HG03457 (cell line): ENCODE data around the gene CAB39.

Experiments used
- ATAC-seq: cut with Tn5 transposase; IDR thresholded peaks from one replicate; pipeline ENCODE4 v1.9.1; 2021; ENCODE audit warnings: moderate number of reproducible peaks; ENCODE audit not compliant: unreplicated experiment

The CAB39 gene

DNA sequence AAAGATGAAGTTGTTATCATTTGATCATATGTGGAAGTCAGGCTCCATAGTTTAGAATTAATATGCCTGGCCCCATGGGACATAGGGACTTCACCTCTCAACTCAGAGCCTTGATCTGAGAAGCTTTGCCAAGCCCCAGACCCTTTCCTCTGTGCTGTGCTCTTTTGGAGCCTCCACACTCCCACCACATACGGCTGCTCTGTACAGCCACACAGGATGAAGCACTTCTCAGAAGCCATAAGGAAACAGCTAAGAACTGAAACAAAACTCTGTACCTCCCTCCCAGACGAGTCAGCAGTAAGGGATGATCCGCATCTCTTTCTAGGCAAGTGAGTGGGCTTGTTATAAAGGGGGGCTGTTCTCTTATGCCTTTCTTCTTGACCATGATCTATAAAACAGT lies 66.5 kb downstream of the CAB39 start:
- no peak for ATAC-seq

DNA sequence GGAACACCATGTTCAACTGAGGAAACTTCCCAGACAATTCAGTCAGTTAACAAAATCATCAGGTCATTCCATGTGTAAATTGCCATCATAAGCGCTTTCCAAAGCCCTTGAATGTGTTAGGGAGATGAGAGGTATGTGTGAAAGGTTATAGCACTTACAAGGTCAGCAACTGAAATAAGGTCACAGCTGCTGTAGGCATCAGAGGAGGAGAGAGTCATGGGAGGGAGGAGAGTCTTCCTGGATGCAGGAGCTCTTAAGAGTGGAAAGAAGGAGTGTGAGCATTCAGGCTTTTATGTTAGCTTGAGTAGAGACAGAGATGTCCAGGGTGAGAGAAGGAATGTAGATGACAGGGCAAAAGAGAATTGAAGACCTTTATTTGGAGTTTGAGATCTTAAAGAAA lies 67.0 kb downstream of the CAB39 start:
- ATAC-seq = no peak

DNA sequence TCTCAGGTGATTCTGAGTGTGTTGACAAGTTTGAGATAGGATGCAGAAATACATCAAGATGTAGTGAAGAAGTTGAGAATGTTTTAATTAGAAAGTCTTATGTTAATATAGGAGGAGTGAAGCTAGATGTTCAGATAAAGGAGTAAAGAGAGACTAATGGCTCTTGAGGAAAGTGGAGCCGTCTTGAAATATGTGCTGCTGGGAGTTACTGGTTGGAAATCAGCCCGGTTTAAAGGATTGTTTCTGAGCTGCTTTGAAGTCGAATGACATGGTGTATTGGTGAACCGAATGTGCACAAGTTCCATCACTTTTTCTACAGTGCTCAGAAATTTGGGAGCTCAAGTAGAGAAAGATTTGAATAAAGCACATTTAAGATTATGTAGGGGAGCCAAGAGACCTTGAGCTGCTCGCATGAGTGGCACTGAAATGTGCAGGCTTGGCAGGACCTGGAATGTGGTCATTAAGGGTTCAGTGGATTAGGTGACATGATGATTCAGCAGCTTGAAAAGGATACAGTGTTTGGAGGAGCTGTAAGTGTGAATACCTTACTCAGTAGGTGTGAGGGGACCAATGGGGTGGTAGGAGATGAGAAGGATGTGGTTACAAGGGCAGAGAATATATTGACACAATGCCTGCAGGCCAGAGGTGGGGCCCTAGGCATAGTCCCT lies 68.6 kb downstream of the CAB39 start:
- ATAC-seq = no peak

DNA sequence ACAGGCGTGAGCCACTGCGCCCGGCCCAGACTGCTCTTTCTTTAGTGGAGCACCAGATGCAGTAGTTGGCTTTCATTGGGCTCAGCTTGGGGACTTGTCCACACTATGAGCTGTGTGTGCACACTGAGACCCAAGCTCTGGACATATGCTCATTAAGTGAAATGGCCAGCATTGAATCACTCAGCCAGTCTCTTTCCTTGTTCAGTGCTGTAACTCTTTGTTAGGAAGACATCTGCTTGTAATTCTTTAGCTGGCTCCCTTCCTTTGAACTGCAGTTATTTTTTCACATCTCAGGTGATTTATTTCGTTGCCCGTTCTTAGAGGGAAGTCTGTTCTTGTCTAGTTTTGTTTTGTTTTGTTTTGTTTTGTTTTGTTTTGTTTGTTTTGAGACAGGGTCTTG lies 70.5 kb downstream of the CAB39 start:
- no peak for ATAC-seq

DNA sequence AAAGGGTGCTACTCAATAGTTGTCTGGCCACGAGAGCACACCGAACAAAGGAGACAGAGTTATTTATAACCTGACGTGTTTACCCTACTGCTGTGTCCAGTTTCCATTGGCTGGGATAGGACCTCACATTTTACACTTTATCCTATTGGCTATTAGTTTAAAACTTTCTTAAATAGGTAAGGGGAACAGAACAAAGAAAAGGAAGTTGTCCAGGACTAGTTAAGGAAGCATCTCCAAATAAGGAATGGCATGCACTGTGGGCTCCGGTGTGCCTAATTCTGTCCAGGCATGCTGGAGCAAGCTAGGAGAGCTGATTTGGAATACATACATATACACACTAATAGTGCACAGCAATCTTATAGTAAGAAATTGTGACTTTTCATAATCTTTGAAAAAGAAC lies 72.2 kb downstream of the CAB39 start:
- ATAC-seq = no peak

DNA sequence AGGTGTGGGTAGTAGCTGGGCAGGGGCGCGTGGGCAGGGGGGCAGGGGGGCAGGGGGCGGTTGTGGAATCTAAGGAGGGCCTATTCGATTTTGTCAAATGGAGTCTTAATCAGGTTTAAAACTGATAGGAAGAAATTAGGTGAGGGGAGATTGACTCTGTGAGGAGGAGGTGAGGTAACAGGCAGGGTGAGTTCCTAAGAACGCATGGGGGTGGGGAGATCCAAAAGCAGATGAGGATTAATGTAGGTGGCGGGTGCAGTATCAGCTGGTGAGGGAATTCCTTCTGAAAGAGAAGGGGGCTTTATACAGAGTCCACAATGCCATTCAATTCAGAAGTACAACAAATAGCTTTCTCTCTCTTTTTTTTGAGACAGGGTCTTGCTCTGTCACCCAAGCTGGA lies 72.7 kb downstream of the CAB39 start:
- no peak for ATAC-seq

DNA sequence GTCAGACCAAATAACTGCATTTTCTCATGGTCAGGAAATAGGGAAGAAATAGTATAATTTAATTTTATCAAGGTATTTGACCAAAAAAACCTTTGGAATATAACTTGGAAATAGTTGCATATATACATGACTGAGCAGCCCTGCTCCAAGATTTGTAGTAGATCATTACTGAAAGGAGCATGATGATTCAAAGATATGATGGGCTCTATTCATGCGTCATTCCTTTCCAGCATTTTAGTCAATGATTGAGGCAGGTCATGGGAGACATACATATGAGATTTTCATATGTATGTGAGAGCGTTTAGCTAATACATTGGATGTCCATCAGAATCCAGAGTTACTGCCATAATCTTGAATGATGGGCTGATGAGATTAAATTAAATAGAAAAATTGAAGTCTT lies 74.5 kb downstream of the CAB39 start:
- no peak for ATAC-seq

DNA sequence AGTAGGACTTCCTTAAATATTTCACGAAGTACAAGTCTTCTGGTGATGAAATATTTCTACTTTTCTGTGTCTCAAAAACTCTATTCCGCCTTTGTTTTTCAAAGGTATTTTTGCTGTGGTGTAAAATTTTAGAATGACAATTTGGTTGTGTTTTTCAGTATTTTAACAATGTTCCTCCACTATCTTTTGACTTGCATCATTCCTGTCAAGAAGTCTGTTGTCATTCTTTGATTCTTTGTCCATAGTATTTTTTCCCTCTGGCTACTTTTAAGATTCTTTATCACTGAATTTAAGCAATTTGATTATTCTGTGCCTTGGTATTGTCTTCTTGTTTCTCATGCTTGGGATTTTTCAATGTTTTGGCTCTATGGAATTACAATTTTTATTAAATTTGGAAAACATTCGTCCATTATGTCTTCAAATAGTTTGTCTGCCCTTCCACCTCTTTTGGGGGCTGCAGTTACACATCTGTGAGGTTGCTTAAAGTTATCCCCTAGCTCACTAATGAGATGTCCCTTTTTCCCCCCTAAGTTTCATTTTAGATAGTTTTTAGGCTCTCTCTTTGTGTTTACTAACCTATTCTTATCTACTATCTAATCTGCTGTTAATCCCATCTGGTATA lies 76.0 kb downstream of the CAB39 start:
- ATAC-seq = no peak

DNA sequence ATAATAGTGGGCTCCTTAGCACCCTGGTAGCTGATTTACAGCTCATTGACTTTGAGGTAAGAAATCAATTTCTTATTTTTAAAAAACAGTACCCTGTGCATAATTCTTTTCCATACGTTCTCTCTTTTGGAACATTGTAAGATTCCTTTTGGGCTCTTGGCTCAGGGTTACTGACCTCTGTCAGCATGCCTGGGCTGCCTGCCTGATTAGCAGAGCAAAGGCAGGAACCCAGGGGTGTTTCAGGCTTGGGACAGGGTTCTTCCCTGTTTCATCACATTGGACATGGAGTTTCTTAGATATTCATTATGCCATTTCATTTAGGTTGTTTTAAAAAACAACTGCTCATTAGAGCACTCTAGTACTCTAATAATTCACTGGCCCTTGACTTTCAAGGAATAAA lies 78.3 kb downstream of the CAB39 start:
- no peak for ATAC-seq

DNA sequence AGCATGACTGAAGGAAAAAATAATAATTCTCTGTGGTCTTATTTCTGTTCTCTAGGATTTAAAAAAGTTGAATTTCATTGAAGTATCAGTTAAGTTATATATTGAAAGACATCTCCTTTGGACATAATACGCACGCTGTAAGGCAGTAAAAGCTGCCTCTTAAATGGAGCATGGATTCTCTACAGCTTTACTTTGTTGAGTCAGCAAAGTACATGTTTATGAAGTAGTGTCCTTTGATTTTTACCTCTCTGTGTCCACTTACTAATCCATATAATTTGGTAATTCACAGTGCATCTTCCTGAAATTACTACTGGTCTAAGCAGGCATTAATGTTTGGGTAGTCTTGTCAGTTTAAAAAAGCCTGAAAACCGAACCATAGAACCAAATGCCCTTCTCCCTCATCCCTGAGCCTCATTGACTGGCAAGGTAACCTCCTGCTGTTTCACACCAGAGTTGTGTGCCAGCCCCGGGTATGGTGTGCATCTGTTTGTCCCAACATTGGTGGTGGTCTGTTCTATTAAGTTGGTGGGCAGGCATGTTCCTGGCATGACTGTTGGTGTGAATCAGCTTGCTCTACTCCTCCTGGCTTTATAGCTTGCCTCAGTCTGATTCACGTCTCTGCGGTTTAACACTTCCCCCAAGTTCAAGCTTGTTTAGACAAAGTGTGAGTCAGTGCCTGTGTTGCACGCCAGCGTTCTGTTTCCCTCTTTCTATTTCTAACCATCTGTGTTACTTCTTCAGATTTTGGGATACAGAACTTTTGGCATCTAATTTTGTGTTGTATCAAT lies 81.1 kb downstream of the CAB39 start:
- peak; percentile 54 for ATAC-seq

DNA sequence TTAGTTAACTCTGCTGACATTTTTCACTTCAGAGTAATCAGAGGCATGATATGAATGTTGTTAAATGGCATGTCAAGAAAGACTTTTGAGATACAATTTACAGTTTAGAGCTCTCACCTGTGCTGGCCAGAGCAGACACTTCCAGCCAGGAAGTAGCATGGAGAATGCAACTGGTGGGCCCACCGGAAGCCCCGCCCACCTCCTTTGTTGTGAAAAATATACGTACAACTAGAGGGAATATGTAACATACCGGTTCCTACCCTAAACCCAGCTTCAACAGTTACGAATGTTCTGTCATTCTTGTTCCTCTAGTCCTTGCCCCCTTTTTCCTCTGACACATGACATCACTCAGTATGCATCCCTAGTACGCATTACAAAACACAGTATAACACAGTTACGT lies 81.9 kb downstream of the CAB39 start:
- no peak for ATAC-seq

DNA sequence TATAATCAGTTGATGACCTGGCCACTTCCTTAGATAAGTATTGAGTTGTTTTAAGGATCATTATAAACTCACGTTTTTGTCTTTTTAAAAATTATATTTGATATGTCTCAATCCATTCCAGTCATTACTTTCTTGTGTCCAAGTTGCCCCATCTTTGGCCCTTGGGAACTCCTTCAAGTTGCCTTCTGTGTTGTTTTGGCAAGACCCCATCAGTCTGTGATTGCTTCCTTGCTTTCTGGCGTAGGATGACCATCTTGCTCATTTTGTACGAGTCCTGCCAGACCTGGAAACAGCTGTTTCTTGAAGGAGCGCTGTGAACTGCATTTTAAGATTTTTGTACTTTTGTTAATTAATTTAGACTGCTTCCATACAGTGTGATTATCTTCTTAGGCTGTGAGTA lies 83.2 kb downstream of the CAB39 start:
- no peak for ATAC-seq

DNA sequence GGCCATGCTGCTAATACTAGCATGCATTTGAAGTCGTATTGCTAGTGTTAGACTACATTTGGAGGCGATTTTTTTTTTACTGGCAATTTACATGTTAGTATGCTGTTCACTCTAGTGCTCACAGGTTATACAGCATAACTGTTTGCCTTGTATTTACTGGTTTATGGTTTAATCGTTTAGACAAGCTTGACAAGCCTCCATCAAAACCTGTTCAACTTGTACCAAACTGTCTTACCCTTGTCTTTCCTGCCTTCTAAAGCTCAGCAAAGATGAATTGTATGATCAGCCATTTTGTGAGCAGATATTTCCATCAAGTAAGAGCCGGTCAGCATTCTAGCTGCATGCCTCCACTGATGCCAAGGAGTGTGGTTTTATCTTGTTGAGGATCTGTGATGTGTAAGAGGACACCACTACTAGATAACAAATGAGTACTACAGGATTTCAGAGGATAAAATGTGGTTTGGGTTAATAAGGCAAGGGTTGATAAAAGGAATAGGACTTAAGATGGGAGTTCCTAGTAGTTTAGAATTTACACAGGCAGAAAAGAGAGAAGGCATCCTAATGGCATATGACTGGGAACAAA lies 83.7 kb downstream of the CAB39 start:
- no peak for ATAC-seq

DNA sequence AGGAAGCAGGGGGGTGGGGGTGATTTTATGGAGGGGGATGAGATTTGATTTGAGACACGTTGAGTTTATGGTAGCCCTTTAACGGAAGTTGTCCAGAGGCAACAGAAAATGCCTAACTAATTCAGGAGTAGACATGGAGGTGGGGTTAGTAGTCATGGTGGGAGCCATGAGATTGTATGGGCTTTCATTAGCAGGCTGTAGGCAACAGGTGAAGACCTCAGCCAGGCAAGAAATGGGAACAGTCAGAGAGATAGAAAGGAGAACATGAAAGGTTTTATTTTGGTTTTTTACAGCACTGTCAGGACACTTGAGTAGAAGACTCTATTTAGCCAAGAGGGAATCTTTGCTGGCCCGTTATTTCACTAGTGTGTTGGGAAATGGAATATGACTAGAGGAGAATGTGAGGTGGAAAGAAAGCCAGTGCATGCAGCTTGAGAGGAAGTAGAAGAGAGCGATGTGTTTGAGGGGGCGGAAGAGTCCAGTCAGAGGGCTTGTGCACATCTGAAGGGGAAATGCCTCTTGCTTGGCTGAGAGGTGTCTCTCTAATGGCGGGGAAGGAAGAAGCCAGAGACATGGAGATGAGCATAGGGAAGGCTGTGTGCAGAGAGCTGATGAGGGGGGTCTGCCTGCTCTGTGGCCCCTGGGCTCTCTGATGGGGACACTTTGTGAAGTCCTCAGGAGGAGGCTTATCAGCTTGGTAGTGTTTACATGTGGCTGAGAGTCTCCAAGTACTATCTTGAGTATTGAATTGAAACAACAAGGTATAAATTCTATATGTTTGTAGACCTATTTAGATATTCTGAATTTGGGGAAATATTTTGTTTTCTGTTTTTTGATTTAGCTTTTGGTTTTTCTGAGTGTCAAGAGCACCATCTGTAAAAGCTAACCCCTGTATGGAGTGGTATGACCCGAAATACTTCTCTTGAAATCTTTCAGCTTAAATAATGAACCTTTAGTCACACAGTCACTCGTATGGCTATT lies 85.2 kb downstream of the CAB39 start:
- ATAC-seq = no peak

DNA sequence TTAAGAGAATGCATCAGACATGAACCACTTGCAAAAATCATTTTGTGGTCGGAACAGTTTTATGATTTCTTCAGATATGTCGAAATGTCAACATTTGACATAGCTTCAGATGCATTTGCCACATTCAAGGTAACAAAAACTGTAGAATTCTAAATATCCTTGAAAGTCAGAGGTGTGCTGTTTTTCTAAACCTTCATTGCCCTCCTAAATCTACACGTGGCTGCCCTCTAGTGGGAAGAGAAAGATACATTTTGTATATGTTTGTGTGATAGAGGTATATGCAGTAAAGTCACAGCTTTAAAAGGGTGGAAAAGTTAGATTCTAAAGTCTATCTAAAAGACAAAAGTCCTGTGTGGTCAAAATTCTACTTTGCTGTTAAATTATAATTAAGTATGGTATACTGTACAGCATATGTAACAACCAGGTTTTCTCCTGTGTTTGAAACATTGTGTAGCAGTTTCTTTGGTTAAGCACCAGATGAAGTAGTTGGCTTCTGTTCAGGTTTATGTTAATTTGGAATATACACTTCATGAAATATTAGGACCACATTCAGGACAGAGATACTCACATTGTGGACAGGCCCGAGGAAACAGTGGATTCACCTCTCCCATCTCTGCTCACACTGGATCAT lies 86.2 kb downstream of the CAB39 start:
- ATAC-seq = no peak

DNA sequence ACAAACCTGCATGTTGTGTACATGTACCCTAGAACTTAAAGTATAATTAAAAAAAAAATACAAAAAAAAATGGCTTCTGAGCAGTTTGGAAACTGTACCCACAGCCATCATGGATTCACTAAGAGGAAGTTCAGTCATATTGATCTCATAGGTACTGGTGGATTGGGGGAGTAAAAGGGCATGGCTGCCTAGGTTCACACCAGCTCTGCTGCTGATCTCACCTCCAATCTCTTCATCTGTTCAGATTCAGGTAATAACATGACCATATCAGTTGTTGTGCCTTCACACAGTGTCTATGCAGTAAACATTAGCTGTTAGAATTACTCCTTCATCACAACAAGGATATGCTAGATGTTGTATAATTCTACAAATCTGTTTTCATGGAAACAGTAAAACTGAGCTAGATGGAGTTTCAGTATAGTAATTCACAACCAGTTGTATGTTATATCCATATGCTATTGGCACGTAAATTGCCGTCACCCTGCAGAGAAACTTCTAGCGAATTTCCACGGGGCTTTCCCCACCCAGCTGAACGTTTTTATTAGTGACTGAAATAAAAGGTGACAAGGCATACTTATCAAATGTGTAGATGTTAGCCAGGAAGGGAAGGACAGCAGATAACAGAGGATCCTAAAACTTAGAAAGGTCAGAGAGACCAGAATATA lies 92.8 kb downstream of the CAB39 start:
- ATAC-seq = no peak

DNA sequence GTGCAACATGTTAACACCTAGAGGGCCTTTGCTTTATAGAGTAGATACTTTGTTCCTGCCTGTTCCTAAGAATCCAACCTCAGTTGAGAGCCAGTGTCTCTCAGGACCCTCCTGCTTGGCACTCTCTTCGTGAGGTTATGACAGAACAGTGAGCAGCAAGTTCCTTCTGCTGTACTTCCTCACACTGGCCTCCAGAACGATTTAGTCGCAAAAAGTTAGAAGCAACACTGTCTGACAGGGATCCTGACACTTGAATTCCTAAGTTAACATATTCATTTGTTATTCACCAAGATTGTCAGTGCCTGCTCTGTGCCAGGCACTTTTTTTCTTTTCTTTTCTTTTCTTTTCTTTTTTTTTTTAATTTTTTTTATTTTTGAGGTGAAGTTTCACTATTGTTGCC lies 95.1 kb downstream of the CAB39 start:
- ATAC-seq = no peak

DNA sequence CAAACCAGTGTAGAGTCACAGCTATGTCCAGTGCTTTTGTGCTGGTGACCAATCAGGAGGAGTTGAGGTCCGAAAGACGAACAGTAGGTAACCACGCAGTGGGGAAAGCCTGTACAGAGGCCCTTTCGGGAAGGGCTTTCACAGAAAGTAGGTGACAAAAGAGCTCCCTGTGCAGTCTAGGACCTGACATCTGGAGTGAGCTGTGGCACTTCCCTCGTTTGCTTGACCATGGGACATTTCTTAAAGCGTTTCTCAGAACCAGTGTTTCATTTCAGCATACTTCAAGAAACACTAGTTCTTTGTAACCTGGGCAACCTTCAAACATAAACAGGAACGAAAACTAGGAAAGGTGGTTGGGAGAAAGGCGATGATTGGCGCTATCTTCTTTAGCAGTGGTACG lies 96.4 kb downstream of the CAB39 start:
- no peak for ATAC-seq

DNA sequence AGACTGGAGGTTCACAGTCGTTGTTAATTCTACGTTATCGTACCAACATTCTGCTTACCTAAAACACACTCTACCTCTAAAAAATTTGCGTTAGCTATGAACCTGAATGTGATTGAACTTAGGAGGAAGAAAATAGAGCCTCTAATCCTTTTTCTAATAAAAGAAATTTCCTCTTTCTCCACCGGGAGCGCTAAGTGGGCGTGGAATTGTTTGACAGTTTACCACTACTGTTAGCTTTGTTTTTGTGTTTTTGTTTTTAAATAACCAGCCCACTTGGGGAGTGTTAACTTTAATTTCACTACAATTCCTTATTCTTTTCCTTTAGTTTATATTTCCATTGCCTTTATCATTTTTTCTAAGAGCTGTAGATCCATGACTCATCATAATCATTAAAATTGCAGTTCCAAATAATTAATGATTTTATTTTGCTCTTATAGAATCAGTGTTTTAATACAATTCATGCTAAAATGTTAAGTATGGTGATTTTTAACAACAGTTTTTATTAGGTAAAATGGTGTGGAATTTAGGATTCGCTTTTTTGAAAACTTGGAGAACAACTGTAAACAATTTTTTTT lies 97.1 kb downstream of the CAB39 start:
- no peak for ATAC-seq
